ENCODE results near the gene POLR1E. TPM values are rescaled to one million over a fixed set of nuclear protein-coding genes. Genes with fewer than 3 reads are reported as not detected.

Gene POLR1E
- total RNA-seq, 4 donors from 2014 or later, result 4.0 to 15.7 (median 9.0) TPM

DNA sequence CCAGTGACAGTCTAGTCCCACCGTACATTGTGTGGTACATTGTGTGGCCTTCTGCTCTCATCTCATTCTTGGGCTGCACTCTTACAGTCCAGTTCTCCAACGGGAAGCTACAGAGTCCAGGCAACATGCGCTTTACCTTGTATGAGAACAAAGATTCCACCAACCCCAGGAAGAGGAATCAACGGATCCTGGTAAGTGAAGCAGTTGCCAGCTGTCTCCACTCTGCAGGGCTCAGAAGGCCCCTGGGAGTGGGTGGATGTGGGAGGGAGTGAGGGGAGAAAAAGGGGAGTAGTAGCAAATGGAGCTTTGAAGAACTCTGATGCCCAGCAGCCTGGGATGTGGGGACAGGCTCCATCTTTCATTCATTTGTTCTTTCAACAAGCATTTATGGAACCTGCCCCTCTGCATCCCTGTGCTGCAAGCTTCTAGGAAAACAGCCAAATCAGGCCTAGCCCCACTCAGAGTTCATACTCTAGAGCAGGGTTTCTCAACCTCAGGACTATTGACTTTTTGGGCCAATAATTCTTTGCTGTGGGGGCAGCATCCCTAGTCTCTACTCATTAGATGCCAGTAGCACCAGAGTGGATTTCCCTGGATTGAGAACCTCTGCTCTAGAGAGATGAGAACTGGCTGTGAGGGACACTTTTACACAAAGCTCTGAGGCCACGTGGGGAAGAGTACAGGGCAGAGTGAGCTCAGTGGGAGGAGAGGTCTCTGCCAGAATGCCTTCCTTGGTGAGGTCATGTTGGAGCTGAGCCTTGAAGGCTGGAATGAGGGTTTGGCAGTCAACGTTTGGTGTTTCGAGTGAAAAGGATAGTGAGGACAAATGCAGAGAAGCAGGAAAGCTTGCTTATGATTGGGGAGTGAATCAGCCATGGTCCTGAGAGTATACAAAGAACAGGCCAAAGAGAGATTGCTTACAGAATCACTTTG lies 1.1 kb downstream of the POLR1E start:
- DNase-seq, result peak; percentile 31
- intact Hi-C loops (cut with DNase I; ENCODE audit: low total_unique reads), result no loop called here
- no peaks in the 10 kb centered on the region for H3K27me3 ChIP-seq
- TF ChIP-seq POLR2A (IDR thresholded peaks at IDR 0.05) (no peak), POLR2AphosphoS5 (IDR thresholded peaks at IDR 0.05) (peak in 2 of 3 donors; percentile 12 to 55), EP300 (IDR thresholded peaks at IDR 0.05; ENCODE audit: low read depth) (no peak)
- TF ChIP-seq, protein P1, sequence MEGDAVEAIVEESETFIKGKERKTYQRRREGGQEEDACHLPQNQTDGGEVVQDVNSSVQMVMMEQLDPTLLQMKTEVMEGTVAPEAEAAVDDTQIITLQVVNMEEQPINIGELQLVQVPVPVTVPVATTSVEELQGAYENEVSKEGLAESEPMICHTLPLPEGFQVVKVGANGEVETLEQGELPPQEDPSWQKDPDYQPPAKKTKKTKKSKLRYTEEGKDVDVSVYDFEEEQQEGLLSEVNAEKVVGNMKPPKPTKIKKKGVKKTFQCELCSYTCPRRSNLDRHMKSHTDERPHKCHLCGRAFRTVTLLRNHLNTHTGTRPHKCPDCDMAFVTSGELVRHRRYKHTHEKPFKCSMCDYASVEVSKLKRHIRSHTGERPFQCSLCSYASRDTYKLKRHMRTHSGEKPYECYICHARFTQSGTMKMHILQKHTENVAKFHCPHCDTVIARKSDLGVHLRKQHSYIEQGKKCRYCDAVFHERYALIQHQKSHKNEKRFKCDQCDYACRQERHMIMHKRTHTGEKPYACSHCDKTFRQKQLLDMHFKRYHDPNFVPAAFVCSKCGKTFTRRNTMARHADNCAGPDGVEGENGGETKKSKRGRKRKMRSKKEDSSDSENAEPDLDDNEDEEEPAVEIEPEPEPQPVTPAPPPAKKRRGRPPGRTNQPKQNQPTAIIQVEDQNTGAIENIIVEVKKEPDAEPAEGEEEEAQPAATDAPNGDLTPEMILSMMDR (IDR thresholded peaks at IDR 0.05), result no peak
- WGBS, 2 donors (ENCODE audit: low coverage in 1 of 2), result 12 to 40% methylated on average over 3 to 7 of the region's 7 CpGs
- peaks cover 0 to 19% (median 0%) of the 10 kb centered on the region in 4 donors for H3K36me3 ChIP-seq
- in situ Hi-C loops (cut with MboI; ENCODE audit: low pct_ligation_motif_present in 1 of 4, low pct_unique_long_range_greater_than_20kb in 1 of 4, low sequenced_read_pairs in 3 of 4), result loop anchor here in 2 of 4 donors (10.0 to 25.0 kb wide), 2 partner anchors 108 to 425 kb away; partner anchors contain the start of genes TOMM5 (in 2 of the 2) and SLC25A51 (in 1 of the 2)
- H3K4me3 ChIP-seq, result peak overlapping the region in 3 of 4 donors; percentile 62 to 90 (median 64)
- no peaks in the 10 kb centered on the region for H3K9me3 ChIP-seq
- H3K4me1 ChIP-seq, result peaks cover 16 to 23% (median 19%) of the 10 kb centered on the region in 4 donors
- H3K27ac ChIP-seq, result peak overlapping the region; percentile 82 to 88 (median 86)

DNA sequence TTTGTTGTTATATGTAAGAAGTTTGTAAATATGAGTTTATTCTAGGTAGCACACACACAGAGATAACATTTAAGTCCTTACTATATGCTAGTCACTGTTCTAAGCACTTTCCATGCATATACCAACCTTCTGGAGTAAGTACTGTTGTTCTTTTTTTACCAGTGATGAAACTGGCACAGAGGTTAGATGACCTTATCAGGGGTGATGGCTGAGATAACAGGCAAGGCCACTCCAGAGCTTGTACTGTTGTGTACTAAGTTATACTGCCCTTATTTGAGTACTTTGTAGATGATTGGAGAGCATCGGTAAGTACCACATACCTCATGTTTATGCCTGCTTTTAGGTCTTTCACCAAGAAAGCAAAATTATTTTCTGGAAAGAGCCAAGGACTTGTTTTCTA lies 6.2 kb downstream of the POLR1E start:
- TF ChIP-seq POLR2AphosphoS5 (IDR thresholded peaks at IDR 0.05) (no peak), EP300 (IDR thresholded peaks at IDR 0.05; ENCODE audit: low read depth) (no peak), POLR2A (IDR thresholded peaks at IDR 0.05) (no peak)
- TF ChIP-seq, protein P1 (IDR thresholded peaks at IDR 0.05), result no peak
- H3K4me3 ChIP-seq, result no peak overlapping the region
- peaks cover 4 to 12% (median 9%) of the 10 kb centered on the region in 4 donors for H3K4me1 ChIP-seq
- peaks cover 0 to 30% (median 14%) of the 10 kb centered on the region in 4 donors for H3K36me3 ChIP-seq
- intact Hi-C loops (cut with DNase I; ENCODE audit: low total_unique reads) (loop anchor here (5.0 kb wide), 1 partner anchor 80 kb away; no protein-coding TSS in a partner anchor), in situ Hi-C loops (cut with MboI; ENCODE audit: low pct_ligation_motif_present in 1 of 4, low pct_unique_long_range_greater_than_20kb in 1 of 4, low sequenced_read_pairs in 3 of 4) (loop anchor here in 1 of 4 donors (25.0 kb wide), 1 partner anchor 420 kb away; the partner anchor contains the start of gene SLC25A51)
- no peak overlapping the region for H3K27ac ChIP-seq
- no peak for DNase-seq
- 95 to 100% methylated on average over 1 of the region's 1 CpG for WGBS, 2 donors (ENCODE audit: low coverage in 1 of 2)
- no peaks in the 10 kb centered on the region for H3K9me3 ChIP-seq
- H3K27me3 ChIP-seq, result no peaks in the 10 kb centered on the region

DNA sequence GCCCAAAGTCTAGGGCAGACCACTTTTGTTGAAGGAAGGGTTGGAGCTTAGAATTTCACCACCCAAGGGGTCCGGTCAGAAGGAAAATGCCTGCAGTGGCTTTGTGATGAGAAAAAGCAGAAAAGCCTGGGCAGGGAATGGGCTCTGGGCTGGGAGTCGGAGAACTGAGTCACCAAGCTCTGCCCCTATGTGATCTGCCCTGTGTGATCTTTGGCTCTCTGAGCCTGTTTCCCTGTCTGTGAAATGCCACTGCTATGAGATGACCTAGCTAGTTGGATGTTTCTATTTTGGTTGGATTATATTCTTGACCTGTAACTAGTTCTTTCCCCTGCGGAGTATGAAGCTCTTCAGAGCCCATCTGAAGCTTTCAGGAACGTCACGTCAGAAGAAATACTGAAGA lies 9.8 kb downstream of the POLR1E start:
- Histone ChIP-seq H3K4me1 (no peaks in the 10 kb centered on the region), H3K36me3 (peaks cover 0 to 47% (median 17%) of the 10 kb centered on the region in 4 donors), H3K27me3 (no peaks in the 10 kb centered on the region), H3K27ac (no peak overlapping the region), H3K9me3 (no peaks in the 10 kb centered on the region), H3K4me3 (no peak overlapping the region)
- TF ChIP-seq EP300 (IDR thresholded peaks at IDR 0.05; ENCODE audit: low read depth), result no peak
- no peak for TF ChIP-seq POLR2AphosphoS5 (IDR thresholded peaks at IDR 0.05)
- TF ChIP-seq POLR2A (IDR thresholded peaks at IDR 0.05), result no peak
- TF ChIP-seq, protein P1 (IDR thresholded peaks at IDR 0.05), result no peak
- WGBS, 2 donors (ENCODE audit: low coverage in 1 of 2), result 95 to 100% methylated on average over 1 to 5 of the region's 5 CpGs
- DNase-seq, result no peak
- intact Hi-C loops (cut with DNase I; ENCODE audit: low total_unique reads) (no loop called here), in situ Hi-C loops (cut with MboI; ENCODE audit: low pct_ligation_motif_present in 1 of 4, low pct_unique_long_range_greater_than_20kb in 1 of 4, low sequenced_read_pairs in 3 of 4) (loop anchor here in 1 of 4 donors (25.0 kb wide), 1 partner anchor 417 kb away; the partner anchor contains the start of gene SLC25A51)

DNA sequence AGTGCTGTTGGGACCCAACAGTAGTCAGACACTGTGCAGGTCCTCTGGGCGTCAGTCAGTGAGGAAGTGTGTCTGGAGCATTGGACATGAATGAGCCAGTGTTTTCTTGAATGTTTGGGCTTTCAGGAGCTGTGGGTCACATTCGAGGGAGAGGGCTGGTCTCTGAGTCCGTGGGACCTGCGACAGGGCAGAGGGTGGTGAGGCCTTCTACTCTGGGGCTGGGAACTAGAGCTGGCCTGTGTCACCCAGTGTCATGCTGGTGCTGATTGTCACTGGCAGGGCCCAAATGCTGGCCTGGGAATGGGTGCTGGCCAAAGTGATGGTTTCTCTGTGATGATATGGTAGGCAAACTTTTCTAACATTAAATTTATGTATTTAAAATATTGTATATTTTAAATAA lies 10.3 kb downstream of the POLR1E start:
- Histone ChIP-seq H3K27ac (no peak overlapping the region), H3K36me3 (peaks cover 0 to 47% (median 15%) of the 10 kb centered on the region in 4 donors), H3K4me1 (no peaks in the 10 kb centered on the region), H3K9me3 (no peaks in the 10 kb centered on the region), H3K4me3 (no peak overlapping the region), H3K27me3 (no peaks in the 10 kb centered on the region)
- in situ Hi-C loops (cut with MboI; ENCODE audit: low pct_ligation_motif_present in 1 of 4, low pct_unique_long_range_greater_than_20kb in 1 of 4, low sequenced_read_pairs in 3 of 4), result loop anchor here in 1 of 4 donors (25.0 kb wide), 1 partner anchor 416 kb away; the partner anchor contains the start of gene SLC25A51
- DNase-seq, result no peak
- TF ChIP-seq EP300 (IDR thresholded peaks at IDR 0.05; ENCODE audit: low read depth), result no peak
- WGBS, 2 donors (ENCODE audit: low coverage in 1 of 2), result 34 to 66% methylated on average over 3 to 4 of the region's 4 CpGs
- intact Hi-C loops (cut with DNase I; ENCODE audit: low total_unique reads), result no loop called here
